GM19193 (cell line): ENCODE results near the gene CTDSPL2.

Experiments used
- POLR2A ChIP-seq: IDR thresholded peaks from 4 replicates; pipeline ENCODE4 v1.6.1; 2011; ENCODE audit not compliant: insufficient read depth, insufficient read length; ENCODE audit errors: extremely low read depth

CTDSPL2 gene

GRCh38 chr15:44426975-44427755 lies at the start of gene CTDSPL2:
Gene CTDSPL2 (plus strand): TSS chr15:44427629. CDS start chr15:44459015, 31,386 bp downstream.
- TF ChIP-seq POLR2A: peak; percentile 81

- TF ChIP-seq POLR2A: no peak
Measured at GRCh38 chr15:44381236-44381635, 46.2 kb upstream of the CTDSPL2 start.

- TF ChIP-seq POLR2A: no peak
Measured at GRCh38 chr15:44385344-44385942, 42.0 kb upstream of the CTDSPL2 start.

- no peak for TF ChIP-seq POLR2A
Measured at GRCh38 chr15:44394062-44394461, 33.4 kb upstream of the CTDSPL2 start.

GRCh38 chr15:44394562-44394961 lies 32.9 kb upstream of the CTDSPL2 start:
- TF ChIP-seq POLR2A: no peak

- TF ChIP-seq POLR2A: no peak
Measured at GRCh38 chr15:44397869-44398268, 29.6 kb upstream of the CTDSPL2 start.

GRCh38 chr15:44414001-44414400 lies 13.4 kb upstream of the CTDSPL2 start:
- TF ChIP-seq POLR2A: no peak

- TF ChIP-seq POLR2A: no peak
Measured at GRCh38 chr15:44427756-44428724, 611 bp downstream of the CTDSPL2 start.

GRCh38 chr15:44435893-44436667 lies 8.7 kb downstream of the CTDSPL2 start:
- no peak for TF ChIP-seq POLR2A

- TF ChIP-seq POLR2A: no peak
Measured at GRCh38 chr15:44438402-44438801, 11.0 kb downstream of the CTDSPL2 start.

GRCh38 chr15:44441095-44441501 lies 13.7 kb downstream of the CTDSPL2 start:
- TF ChIP-seq POLR2A: no peak

GRCh38 chr15:44443515-44443914 lies 16.1 kb downstream of the CTDSPL2 start:
- no peak for TF ChIP-seq POLR2A

- no peak for TF ChIP-seq POLR2A
Measured at GRCh38 chr15:44447772-44448376, 20.4 kb downstream of the CTDSPL2 start.

- TF ChIP-seq POLR2A: no peak
Measured at GRCh38 chr15:44450172-44450571, 22.7 kb downstream of the CTDSPL2 start.
